ENCODE measurements around the gene KCNE3.

- TF ChIP-seq SOX6 (IDR thresholded peaks at IDR 0.05) (no peak), SOX6 (CRISPR knock-in tag; IDR thresholded peaks at IDR 0.05) (no peak), ZNF12 (CRISPR knock-in tag; IDR thresholded peaks at IDR 0.05) (no peak), HMG20A (CRISPR knock-in tag; IDR thresholded peaks at IDR 0.05; ENCODE audit: borderline replicate concordance) (no peak), TCF7L2 (IDR thresholded peaks at IDR 0.05; ENCODE audit: low read depth, low read length) (no peak), CTCF (CRISPR knock-in tag; IDR thresholded peaks at IDR 0.05) (no peak), HOMEZ (CRISPR knock-in tag; IDR thresholded peaks at IDR 0.05; ENCODE audit: low read depth) (no peak)
Observed at GRCh38 chr11:74417379-74417804, 50.0 kb downstream of the KCNE3 start.

Measured in HepG2 (cell line).